NOMO-1 (cell line): ENCODE data around the gene TRAK2.
A peak's percentile ranks its signal among the peaks of the same experiment; 100 is the strongest.
"Not testable (repeated sequence)": the region's sequence is repeated elsewhere in the genome, so short reads cannot be mapped to it uniquely, and the experiment has no call there.

Source experiments
- DNase-seq, 2 experiments: peaks; one replicate each; lab custom pipeline; 2025; ENCODE audit not compliant: unreplicated experiment in 2 of 2; lab: John Stamatoyannopoulos, UW

Gene TRAK2, protein sequence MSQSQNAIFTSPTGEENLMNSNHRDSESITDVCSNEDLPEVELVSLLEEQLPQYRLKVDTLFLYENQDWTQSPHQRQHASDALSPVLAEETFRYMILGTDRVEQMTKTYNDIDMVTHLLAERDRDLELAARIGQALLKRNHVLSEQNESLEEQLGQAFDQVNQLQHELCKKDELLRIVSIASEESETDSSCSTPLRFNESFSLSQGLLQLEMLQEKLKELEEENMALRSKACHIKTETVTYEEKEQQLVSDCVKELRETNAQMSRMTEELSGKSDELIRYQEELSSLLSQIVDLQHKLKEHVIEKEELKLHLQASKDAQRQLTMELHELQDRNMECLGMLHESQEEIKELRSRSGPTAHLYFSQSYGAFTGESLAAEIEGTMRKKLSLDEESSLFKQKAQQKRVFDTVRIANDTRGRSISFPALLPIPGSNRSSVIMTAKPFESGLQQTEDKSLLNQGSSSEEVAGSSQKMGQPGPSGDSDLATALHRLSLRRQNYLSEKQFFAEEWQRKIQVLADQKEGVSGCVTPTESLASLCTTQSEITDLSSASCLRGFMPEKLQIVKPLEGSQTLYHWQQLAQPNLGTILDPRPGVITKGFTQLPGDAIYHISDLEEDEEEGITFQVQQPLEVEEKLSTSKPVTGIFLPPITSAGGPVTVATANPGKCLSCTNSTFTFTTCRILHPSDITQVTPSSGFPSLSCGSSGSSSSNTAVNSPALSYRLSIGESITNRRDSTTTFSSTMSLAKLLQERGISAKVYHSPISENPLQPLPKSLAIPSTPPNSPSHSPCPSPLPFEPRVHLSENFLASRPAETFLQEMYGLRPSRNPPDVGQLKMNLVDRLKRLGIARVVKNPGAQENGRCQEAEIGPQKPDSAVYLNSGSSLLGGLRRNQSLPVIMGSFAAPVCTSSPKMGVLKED

DNA sequence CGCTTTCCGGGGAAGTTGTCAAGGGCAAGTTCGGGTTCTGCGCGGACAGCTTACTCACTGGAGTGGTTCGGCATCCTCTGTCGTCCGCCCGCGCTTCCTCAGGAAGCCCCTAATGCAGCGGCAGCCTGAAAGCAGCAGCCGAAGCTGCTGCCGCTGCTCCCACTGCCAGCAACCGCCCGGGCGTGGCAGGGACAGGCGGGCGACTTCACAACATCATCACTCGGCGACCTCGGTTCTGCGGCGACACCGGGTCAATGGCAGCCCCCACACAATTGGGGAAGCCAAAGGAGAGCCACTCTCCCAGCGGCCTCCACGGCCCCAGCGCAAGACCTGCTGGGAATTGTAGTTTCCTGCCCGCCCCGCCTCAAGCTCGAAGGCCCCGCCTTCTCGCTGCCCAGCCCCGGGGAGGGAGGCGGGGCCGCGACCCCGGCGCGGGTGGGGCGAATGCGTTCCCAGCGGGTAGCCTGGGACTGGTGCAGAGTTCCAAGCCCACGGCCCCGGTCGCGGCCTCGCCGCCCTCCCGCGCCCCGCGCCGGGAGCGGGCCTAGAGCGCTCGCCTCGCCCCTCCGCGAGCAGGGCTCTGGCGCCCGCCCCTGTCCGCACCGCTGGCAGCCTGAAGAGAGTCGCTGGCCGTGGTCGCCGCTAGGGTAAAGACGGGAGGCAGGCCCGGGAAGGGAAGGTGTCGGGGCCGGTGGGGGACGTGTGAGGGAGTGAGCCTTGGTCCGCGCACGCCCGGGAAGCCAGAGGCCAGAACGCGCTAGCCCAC is at the start of gene TRAK2, which contains the start of gene STRADB:
Gene TRAK2, minus strand, starts transcription at position 167 of the 766 bp plus-strand sequence. CDS start 30,951 bp downstream, outside the sequence.
Gene STRADB, plus strand, starts transcription at position 449 of the 766 bp plus-strand sequence. CDS start 3,101 bp downstream, outside the sequence.
- peak; percentile 95 to 97 for DNase-seq

DNA sequence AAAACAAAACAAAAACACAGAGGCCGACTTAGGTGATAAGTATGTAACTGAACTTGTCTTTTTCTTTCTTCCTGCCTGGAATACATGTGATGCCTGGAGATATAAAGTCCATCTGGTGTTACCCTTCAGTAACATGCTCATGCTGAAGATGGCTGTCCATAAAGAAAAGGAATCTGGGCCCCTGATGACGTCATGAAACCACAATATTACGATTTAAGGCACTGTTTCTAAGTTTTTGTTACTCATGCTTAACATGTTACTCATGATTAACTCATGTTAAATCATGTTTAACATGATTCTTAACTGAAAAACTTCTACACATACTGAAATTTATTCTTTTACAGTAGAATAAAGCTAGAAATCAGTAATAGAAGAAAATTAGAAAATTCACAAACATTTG is 49.3 kb upstream of the TRAK2 start:
- DNase-seq = no peak

DNA sequence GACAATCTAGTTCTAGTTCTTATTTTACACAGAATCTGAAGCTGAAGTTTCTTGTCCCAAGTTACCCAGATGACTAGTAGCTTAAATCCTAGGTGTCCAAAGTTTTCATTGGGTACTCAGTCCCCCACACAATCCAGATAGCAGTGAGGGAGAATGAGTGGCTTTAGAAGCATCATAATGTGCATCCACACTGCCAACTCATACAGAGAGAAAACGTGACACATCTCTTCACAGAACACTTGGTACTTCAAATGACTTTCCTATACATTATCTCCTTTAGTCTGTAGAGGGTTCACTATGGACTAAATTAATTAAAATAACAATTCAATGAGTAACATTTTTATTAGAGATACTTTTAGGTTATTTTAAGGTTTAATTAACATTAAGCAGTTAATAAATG is 45.5 kb upstream of the TRAK2 start:
- DNase-seq = no peak

DNA sequence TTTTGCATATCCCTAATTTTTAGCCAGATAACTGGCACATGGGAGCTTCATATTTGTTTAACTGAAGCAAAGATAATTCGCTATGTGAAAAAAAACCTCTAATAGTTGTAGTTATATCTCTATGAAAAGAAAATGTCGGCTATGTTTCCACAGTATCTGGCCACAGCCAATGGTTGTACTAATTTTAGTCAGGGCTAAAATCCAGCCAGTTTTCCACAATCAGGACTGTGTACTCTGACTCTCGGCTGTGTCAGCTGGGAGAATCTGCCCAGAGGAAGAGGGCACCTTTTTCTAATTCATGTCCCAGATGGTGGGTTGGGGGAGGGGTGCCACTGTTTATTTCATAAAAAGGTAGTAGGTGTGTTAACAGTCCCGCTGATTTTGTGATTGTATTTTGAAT is 39.0 kb upstream of the TRAK2 start:
- no peak for DNase-seq

DNA sequence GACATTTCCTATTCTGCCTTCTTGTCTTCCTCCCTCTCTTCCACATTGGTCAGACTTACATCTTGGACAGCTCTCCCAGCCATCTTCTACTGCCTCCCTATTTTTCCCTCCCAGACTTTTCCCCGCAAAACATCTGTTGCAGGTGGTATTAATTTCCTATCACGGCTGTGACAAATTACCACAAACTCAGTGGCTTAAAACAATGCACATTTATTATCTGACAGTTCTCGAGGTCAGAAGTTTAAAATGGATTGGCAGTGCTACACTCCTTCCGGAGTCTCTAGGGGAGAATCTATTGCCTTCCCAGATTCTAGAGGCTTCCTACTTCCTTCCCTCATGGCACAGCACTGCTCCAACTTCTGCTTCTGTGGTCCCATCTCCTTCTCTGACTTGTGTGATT is 33.5 kb upstream of the TRAK2 start:
- DNase-seq = no peak

DNA sequence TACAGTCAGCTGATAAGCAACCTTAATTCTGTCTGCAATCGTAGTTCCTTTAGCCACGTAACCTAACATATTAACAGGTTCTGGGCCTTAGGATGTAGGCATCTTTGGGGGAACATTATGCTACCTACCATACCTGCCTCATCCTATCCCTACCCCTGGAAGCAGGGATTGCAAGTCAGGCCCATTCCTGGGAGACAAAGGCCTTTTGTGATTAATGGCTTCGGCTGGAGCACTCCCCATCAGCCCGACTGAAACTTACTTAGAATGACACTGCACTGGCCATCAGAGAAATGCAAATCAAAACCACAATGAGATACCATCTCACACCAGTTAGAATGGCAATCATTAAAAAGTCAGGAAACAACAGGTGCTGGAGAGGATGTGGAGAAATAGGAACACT is 32.5 kb upstream of the TRAK2 start:
- not testable (repeated sequence) for DNase-seq

DNA sequence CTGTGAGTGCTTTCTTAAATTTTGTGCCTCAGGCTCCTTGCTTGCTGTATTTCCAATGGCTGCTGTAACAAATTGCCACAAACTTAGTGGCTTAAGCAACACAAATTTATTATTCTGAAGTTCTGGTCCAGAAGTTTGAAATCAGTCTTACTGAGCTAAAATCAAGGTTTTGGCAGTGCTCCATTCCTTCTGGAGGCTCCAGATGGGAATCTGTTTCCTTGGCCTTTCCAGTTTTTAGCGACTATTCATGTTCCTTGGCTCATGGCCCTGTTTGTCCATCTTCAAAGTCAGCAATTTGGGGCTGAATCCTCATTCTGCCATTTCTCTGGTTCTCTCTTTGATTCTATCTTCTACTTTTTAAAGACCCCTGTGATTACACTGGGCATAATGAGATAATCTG is 32.1 kb upstream of the TRAK2 start:
- DNase-seq = no peak

DNA sequence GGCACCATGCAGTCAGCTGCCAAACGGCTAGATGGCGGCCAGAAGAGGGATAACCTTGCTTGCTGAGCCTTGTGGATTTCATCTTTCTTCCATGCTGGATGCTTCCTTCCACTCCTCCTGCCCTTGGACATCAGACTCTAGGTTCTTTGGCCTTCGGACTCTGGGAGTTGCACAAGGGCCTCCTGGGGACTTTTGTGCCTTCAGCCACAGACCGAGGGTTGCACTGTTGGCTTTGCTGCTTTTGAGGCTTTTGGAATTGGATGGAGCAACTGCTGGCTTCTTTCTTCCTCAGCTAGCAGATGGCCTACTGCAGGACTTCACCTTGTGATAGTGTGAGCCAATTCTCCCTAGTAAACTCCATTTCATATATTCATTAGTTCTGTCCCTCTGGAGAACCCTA is 31.3 kb upstream of the TRAK2 start:
- no peak for DNase-seq

DNA sequence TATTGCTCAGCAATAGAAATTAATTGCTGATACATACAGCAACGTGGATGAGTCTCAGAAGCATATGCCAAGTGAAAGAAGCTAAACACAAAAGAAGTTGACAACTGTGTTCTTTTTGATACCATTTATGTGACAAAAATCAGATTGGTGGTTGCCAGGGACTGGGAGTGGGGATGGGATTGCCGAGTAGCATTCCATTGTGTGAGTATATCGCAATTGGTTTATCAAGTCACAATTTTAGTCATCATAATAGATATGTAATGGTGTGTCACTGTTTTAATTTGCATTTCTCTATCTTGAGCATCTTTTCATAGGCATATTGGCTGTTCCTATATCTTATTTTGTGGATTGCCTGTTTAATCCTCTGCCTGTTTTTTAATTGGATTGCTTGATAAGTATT is 21.2 kb upstream of the TRAK2 start:
- no peak for DNase-seq

DNA sequence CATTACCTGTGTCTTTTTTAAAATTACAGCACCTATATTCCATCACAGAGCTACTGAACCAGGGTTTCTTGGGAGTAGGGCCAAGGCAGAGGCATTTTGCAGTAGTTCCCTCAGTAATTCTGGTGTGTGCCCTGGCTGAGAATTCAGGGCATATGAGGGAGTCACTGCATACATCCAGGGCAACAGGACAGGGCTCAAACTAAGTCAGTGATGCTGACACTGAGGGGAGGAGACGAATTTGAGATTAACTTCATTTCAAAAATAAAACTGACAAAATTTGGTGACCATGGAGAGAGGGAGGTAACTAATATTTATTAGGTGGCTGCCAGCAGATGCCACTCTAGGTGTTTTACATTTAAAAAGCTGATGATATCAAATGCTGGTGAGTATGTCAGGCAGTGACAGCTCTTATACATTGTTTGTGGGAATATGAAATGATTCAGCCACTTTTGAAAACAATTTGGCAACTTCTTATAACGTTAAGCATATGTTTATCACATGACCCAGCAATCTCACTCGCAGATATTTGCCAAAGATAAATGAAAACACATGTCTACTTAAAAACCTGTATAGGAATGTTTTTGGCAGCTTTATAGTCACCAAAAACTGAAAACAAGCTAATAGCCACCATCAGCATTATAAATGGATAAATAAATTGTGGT is 20.6 kb upstream of the TRAK2 start:
- DNase-seq = no peak

DNA sequence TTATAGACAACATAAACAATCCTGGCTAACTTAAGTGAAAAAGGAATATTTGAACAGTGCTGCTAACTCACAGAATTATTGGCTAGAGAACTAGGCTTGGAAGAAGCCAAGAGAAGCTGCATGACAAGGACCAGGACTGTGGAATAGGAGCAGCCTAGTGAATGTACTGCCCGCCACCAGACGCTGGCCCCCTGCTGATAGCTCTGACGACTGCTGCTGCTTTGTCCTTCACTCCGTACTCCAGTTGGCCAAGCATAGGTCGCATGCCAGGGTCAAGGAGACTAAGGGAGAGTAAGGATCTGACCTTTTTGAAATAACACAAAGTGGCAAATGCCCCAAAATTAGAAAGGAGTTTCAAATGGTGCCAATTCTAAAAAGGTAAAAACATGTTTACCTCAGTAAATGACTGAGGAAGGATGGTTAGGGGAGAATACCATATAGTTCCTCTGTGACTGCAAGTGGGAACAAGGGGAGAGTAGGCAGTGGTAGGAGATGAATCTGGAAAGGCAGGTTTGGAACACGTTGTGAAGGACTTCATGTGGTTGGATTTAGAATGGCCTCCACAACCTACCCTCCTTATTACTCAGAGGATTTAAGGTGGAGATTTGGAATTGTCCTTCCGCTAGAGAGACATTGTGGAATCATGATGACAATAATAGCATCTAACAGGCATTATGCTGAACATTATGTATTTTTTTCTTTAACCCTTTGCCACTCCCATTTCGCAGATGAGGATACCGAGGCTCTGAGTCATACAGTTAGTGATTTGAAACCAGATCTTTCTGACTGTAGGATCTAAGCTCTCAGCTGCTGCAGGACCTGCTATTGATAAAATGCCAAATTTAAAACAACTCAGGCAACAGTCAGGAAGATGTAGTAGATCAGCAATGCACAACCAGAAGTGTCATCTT is 19.8 kb upstream of the TRAK2 start:
- DNase-seq = no peak

DNA sequence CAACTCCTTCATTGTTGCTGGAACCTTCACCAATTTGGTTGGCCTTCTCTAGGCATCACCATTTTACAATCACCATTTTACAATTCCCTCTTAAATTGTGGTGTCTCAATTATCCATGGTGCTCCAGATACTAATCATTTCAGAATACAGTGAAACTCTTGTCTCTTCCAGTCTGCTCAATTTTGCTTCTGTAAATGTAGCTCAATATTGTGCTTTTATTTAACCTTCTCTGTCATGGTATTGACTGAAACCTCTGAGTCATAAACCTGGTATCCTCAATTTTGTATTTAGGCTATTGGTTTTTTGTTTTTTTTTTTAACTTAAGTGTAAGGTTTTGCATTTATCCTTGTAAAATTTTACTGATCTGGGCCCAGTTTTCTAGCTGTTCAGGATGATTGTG is 16.4 kb upstream of the TRAK2 start:
- DNase-seq = no peak

DNA sequence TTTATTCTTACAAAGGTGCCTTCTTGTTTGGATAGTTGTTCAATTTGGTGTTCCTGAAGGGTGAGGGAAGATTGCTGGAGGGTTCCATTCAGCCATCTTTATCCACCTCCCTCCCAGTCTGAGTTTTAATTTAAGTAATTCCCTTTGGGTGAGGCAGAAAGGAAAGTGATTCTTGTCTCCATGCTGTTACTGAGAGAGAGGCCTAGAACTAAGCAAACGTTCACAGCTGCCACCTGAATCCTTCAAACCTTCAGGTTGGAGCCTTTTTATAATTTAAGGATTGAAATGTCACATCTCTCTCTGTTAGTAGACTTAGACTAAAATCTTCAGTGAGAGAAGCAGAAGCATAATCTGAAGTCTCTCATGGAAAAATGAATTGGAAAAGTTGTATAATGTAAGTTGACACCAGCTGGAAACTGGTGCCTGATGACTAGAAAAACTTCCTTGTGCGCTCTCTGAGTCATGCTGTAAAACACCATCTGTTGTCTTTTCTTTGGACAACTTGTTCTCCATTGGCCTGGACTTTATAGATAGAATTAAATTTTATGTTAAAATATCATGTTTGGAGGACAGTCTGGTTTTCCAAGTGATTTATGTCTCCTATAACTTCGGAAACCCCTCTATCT is 14.9 kb upstream of the TRAK2 start:
- no peak for DNase-seq

DNA sequence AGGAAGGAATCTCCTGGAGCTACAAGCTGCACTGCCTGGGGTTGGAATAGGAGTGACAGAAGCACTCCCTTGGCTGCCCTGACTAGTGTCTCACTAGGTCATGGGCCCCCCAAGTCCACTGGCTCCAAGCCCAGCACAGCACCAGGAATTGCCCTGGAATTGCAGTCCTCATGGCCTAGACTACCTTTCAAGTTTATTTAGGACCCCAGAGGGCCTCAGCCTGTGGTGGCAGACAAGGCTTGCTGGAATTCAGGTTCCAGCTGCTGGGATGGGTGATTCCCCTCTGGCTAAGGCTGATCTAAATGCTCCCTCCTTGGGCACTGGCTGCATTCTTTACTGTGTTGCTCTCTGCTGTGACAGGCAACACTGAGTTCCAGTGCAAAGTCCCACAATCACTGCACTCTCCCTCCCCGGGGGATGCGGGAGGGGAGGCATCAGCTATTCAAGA is 14.3 kb upstream of the TRAK2 start:
- no peak for DNase-seq

DNA sequence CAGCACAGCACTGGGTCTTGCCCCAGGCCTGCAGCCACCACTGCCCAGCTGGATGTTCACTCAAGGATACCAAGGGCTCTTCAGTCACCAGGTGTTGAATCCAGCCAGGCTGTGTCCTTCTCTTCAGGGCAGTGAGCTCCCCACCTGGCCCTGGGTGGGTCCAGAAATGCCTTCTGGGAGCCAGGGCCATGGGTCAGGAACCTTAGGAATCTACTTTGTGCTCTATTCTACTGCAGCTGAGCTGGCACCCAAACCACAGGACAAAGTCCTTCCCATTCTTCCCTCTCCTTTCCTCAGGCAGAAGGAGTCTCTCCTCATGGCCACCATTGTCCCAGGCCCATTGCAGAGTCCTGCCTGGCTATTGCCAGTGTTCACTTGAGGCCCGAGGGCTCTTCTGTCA is 13.3 kb upstream of the TRAK2 start:
- DNase-seq = no peak

DNA sequence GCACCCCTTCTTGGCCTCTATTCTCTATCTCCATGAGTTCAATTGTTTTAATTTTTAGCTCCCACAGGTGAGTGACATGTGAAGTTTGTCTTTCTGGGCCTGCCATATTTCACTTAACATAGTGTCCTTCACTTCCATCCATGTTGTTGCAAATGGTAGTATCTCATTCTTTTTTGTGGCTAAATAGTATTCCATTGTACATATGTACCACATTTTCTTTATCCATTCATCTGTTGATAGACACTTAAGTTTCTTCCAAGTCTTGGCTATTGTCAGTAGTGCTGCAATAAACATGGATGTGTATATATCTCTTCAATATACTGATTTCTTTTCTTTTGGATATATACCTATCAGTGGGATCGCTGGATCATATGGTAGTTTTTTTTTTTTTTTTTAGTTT is 9.3 kb upstream of the TRAK2 start:
- no peak for DNase-seq

DNA sequence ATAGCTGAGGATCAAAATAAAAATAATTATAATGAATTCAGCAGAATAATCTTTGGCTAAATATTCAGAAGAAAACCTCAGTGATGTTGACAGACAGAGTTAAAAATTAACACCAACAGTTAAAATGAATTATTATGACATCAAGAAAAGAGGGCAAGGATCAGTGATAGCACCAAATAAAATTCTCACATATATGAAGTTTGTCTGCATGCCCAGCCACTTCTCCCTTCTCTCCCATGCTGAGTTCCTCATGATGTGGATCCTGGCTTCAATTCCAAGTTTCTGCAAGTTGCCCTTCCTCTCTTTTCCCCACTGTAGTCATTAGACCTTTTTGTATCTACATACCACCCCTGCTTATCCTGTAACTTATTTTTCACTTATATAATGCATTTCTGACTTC is 7.1 kb upstream of the TRAK2 start:
- no peak for DNase-seq

DNA sequence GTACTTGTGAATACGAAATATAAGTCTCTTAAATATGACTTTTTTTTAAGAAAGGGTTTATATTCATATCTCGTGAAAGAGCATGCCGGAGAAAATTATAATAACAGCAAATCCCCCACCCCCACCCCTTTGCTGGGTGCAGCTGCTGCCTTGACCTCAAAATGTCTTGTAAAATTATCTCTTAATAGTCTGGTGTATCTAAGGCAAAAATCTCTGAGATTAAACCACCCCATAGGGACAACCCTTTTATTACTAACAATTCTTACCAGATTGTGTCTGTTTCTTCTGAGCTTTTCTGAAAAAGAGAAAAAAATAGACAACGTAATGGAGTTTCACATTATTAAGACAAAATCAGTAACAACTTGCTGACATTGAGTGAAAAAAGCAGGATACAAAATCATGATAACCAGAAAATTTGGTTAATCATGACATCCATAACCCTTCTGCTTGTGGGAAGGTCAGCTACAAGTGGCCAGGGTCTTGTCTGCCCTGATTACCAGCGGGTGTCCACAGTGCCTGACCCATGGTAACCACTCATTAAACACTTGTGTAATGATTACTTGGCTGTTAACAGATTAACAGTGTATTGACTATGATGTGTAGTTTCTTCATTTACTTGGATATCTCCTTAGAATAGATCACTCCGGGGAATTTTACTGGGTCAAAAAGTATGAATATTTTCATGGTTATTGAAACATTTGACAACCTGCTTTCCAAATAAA is 1.8 kb upstream of the TRAK2 start:
- DNase-seq = no peak
